VCaP (cell line): ENCODE measurements around the gene WFDC10B.

Source experiments
- H3K27ac ChIP-seq: fragments of 450-650 bp; 2 replicates; pipeline ENCODE4 v1.5.1; 2017
- TF ChIP-seq, protein P1 (sequence below): fragments of 450-650 bp; conservative IDR thresholded peaks from 2 replicates; pipeline ENCODE4 v1.5.1; 2017; ENCODE audit warnings: mild to moderate bottlenecking, moderate library complexity

The WFDC10B gene

DNA sequence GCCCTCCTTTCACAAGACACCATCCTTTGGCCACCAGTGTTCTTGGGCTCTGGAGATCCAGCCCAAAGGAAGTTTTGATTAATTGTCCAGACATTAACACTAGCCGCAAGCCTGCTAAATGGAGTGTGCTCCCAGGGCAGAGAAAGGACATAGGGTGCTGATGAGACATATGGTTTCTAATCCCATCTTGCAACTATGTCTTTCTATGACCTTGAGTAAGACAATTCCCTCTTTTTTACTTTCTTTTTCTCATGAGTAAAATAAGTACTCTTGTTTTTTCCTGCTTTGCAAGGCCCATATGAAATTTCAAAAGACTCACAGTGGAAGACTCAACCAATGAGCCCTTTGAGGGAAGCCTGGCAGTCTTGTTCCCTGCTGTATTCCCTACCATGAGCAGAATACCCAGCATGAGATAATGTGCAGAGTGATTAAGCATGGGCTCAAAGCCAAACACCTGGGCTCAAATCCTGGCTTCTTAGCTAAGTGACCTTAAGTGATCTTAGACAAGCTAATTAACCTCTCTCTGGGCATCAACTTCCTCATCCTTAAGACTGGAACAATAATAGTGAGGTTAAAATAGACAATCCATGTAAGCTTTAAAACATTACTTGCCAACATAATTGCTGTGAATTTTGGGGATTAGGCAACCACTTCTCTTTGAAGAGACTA lies at the start of gene WFDC10B:
TSS of gene WFDC10B (minus strand) at position 51 of the 669 bp plus-strand sequence. CDS start 19,027 bp downstream, outside the sequence.
- TF ChIP-seq, protein P1, sequence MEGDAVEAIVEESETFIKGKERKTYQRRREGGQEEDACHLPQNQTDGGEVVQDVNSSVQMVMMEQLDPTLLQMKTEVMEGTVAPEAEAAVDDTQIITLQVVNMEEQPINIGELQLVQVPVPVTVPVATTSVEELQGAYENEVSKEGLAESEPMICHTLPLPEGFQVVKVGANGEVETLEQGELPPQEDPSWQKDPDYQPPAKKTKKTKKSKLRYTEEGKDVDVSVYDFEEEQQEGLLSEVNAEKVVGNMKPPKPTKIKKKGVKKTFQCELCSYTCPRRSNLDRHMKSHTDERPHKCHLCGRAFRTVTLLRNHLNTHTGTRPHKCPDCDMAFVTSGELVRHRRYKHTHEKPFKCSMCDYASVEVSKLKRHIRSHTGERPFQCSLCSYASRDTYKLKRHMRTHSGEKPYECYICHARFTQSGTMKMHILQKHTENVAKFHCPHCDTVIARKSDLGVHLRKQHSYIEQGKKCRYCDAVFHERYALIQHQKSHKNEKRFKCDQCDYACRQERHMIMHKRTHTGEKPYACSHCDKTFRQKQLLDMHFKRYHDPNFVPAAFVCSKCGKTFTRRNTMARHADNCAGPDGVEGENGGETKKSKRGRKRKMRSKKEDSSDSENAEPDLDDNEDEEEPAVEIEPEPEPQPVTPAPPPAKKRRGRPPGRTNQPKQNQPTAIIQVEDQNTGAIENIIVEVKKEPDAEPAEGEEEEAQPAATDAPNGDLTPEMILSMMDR, result no peak
- H3K27ac ChIP-seq, result peak within 1 kb of the TSS; percentile 20

DNA sequence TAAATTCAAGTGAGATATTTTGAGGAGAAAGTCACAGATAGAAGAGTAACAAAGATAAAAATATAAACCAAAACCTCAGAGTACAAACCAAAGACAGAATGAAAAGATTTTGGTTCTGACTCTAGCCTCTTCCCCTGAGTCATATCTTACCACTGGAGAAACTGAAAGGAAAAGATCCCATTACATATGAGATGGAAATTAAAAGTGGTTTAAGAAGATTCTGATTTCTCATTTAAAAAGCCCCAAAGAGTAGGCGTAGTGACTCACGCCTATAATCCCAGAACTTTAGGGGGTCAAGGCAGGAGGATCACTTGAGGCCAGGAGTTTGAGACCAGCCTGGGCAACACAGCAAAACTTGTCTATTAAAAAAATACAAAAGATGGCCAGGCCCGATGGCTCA lies 47.9 kb upstream of the WFDC10B start:
- no peak overlapping the region for H3K27ac ChIP-seq
- TF ChIP-seq, protein P1, result no peak

DNA sequence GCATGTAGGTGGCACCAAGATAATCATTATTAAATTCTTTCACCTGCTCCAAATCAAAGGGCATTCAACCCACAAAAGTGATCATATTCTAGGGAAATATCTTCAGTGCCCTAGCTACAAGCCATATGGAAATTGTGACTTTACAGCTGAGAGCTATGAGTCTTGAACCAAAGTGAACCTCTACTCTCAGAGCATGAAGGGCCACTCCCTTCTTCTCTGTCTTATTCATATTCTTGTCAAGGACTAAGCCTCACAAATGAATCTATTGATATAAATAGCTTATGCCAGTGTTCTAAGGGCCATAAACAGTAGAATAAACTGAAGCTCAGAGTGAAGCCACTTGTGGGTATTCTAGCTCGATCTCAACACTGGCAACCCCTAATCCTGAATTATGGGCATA lies 46.9 kb upstream of the WFDC10B start:
- H3K27ac ChIP-seq, result no peak overlapping the region
- TF ChIP-seq, protein P1, result no peak

DNA sequence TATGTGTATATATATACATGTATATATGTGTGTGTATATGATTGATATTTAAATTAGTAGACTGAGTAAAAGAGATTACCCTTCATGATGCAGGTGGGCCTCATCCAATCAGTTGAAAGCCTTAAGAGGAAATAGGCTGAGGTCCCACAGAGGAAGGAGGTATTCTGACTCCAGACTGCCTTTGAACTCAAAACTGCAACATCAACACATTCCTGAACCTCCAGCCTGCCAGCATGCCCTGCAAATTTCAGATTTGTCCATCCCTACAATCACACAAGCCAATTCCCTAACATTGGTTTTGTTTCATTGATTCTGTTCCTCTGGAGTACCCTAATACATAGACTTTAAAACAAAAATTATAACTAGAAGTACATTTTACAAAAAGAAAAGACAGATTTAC lies 40.2 kb upstream of the WFDC10B start:
- TF ChIP-seq, protein P1, result no peak

DNA sequence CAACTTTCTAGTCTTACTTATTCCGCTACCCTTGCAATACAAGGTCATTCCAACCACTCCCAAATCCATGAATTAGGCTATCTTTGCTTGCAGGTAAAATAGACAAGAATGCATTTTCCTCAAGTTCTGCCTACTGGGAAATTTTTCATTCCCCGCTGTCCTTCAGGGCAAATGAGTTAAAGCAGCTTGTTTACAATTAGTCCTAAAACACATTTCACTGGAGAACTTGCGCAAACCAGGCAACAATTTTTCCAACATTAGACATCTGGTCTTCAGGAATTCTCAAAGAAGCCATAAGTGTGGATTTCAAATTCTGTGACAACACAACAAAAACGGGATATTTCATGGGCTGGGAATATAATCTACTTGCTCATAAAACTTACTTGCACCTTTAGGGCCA lies 37.8 kb upstream of the WFDC10B start:
- TF ChIP-seq, protein P1, result no peak
- H3K27ac ChIP-seq, result no peak overlapping the region

More for the DNA sequence above, 40.2 kb upstream of the WFDC10B start:
- no peak overlapping the region for H3K27ac ChIP-seq

DNA sequence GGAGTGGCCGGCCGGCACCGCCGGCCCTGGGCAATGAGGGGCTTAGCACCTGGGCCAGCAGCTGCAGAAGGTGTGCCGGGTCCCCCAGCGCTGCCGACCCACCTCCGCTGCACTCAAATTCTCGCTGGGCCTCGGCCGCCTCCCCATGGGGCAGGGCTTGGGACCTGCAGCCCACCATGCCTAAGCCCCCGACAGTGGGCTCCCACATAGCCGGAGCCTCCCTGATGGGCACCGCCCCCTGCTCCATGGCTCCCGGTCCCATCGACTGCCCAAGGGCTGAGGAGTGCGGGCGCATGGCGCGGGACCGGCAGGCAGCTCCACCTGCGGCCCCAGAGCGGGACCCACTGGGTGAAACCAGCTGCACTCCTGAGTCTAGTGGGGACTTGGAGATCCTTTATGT lies 31.2 kb upstream of the WFDC10B start:
- TF ChIP-seq, protein P1, result no peak
- H3K27ac ChIP-seq, result no peak overlapping the region

DNA sequence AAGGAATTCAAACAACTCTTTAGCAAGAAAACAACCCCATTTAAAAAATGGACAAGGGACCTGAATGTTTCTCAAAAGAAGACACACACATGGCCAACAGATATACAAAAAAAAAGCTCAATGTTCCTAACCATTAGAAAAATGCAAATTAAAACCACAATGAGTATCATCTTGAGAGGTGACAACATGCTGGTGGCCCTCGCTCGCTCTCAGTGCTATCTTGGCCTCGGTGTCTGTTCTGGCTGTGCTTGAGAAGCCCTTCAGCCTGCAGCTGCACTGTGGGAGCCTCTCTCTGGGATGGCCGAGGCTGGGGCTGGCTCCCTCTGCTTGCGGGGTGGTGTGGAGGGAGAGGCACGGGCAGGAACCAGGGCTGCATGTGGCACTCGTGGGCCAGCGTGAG lies 30.7 kb upstream of the WFDC10B start:
- TF ChIP-seq, protein P1, result no peak
- H3K27ac ChIP-seq, result no peak overlapping the region
